GM12878 (cell line): ENCODE results near the gene NXPH2. TPM values are rescaled to one million over a fixed set of nuclear protein-coding genes. Genes with fewer than 3 reads are reported as not detected.

ENCODE experiments used
- ATAC-seq: fragments of 200-7000 bp; cut with Tn5 transposase; 3 replicates; pipeline ENCODE4 v1.9.1; 2020; ENCODE audit warnings: mild to moderate bottlenecking, moderate library complexity
- BruUV-seq: library from RNA; stranded (reverse); fragments of 400-500 nt; replicated peaks from 2 replicates; lab custom pipeline; 2021; lab: Mats Ljungman, UMichigan
- CTCF ChIA-PET: fragments of 300-600 bp; sonication (Branson Sonifier 250); formaldehyde crosslinking; extraction: SDS; loops from one replicate; lab custom pipeline; 2021; ENCODE audit warnings: inconsistent platforms; lab: Yijun Ruan, JAX
- POLR2A ChIA-PET: fragments of 350-600 bp; formaldehyde crosslinking; extraction: SDS; loops from one replicate; lab custom pipeline; 2021; ENCODE audit warnings: inconsistent platforms; lab: Charles Lee
- RAD21 ChIA-PET: fragments of 300-600 bp; sonication (Branson Sonifier 250); formaldehyde crosslinking; loops from one replicate; lab custom pipeline; 2023; ENCODE audit warnings: antibody characterized with exemption; ENCODE audit not compliant: unreplicated experiment; lab: Charles Lee
- SMC1A ChIA-PET: fragments of 300-600 bp; sonication (Branson Sonifier 250); formaldehyde crosslinking; loops from one replicate; lab custom pipeline; 2023; ENCODE audit not compliant: unreplicated experiment, uncharacterized antibody; lab: Charles Lee
- DNase-seq: peaks from one replicate; pipeline ENCODE4 v3.0.0-alpha.2; 2011; ENCODE audit warnings: low read depth, low spot score
- FAIRE-seq: peaks from 3 replicates; lab custom pipeline; 2011; peaks lifted over from hg19 to GRCh38; lab: Jason Lieb, UNC
- H2AFZ ChIP-seq: 2 replicates; pipeline ENCODE4 v1.6.0; 2011; ENCODE audit warnings: low read depth, low read length, control low read depth; ENCODE audit not compliant: control insufficient read depth
- H3K27ac ChIP-seq: 2 replicates; pipeline ENCODE4 v1.5.1; 2011; ENCODE audit warnings: control low read depth; ENCODE audit not compliant: control insufficient read depth, insufficient read depth
- H3K27me3 ChIP-seq, 2 experiments: replicated peaks in 1 of 2; 2 replicates each; pipeline versions ENCODE4 v1.6.0 to v1.6.1; 2011; ENCODE audit warnings: low read length in 1 of 2; ENCODE audit not compliant: control insufficient read depth in 2 of 2, insufficient read depth in 2 of 2
- H3K36me3 ChIP-seq, 2 experiments: 2 replicates each; pipeline ENCODE4 v1.5.1; 2011; ENCODE audit warnings: low read length in 1 of 2; ENCODE audit not compliant: control insufficient read depth in 2 of 2, insufficient read depth in 2 of 2
- H3K4me1 ChIP-seq: 2 replicates; pipeline ENCODE4 v1.6.1; 2011; ENCODE audit warnings: mild to moderate bottlenecking, low read length, moderate library complexity, mixed read lengths; ENCODE audit not compliant: control insufficient read depth, insufficient read depth
- H3K4me2 ChIP-seq: 2 replicates; pipeline ENCODE4 v1.6.0; 2011; ENCODE audit warnings: control low read depth; ENCODE audit not compliant: control insufficient read depth, insufficient read depth
- H3K4me3 ChIP-seq: fragments of 200-600 bp; sonication (generic); 2 replicates; pipeline ENCODE4 v1.5.1; 2016
- H3K79me2 ChIP-seq: 2 replicates; pipeline ENCODE4 v1.6.0; 2011; ENCODE audit warnings: low read length; ENCODE audit not compliant: control insufficient read depth, insufficient read depth
- H3K9ac ChIP-seq: 2 replicates; pipeline ENCODE4 v1.8.0; 2011; ENCODE audit warnings: low read length, control low read depth, mixed read lengths; ENCODE audit not compliant: control insufficient read depth, insufficient read depth
- H3K9me3 ChIP-seq: replicated peaks from 3 replicates; pipeline ENCODE4 v1.5.1; 2011; ENCODE audit warnings: mild to moderate bottlenecking, low read length; ENCODE audit not compliant: control insufficient read depth, insufficient read depth
- H4K20me1 ChIP-seq: 2 replicates; pipeline ENCODE4 v1.6.0; 2011; ENCODE audit not compliant: control insufficient read depth, insufficient read depth
- BCLAF1 ChIP-seq: fragments of 450-650 bp; IDR thresholded peaks from 2 replicates; pipeline ENCODE4 v1.6.1; 2017; ENCODE audit warnings: antibody characterized with exemption, mild to moderate bottlenecking, moderate library complexity
- CEBPZ ChIP-seq: fragments of 150-350 bp; IDR thresholded peaks from 2 replicates; pipeline ENCODE4 v1.6.1; 2016; ENCODE audit warnings: low read depth, low read length
- CHD1 ChIP-seq: IDR thresholded peaks from 2 replicates; pipeline ENCODE4 v1.6.1; 2012; ENCODE audit warnings: low read depth, low read length, improper control_type of control experiment
- CHD4 ChIP-seq: fragments of 200-600 bp; sonication (generic); IDR thresholded peaks from 2 replicates; pipeline ENCODE4 v1.6.1; 2016; ENCODE audit warnings: mild to moderate bottlenecking
- EP300 ChIP-seq, 2 experiments: fragments of 150-350 bp in 1 of 2; IDR thresholded peaks; 2 replicates each; pipeline ENCODE4 v1.6.1; 2011 to 2012; ENCODE audit warnings: low read depth in 2 of 2, low read length in 2 of 2, borderline replicate concordance in 1 of 2, improper control_type of control experiment in 1 of 2, inconsistent platforms in 1 of 2; ENCODE audit not compliant: control insufficient read depth in 1 of 2
- HCFC1 ChIP-seq: fragments of 150-350 bp; IDR thresholded peaks from 2 replicates; pipeline ENCODE4 v1.6.1; 2014; ENCODE audit warnings: low read length
- KAT2A ChIP-seq: conservative IDR thresholded peaks from 2 replicates; pipeline ENCODE4 v1.6.1; 2011; ENCODE audit warnings: low read depth, low read length; ENCODE audit not compliant: control insufficient read depth
- MLLT1 ChIP-seq: fragments of 450-650 bp; IDR thresholded peaks from 2 replicates; pipeline ENCODE4 v1.6.1; 2016; ENCODE audit warnings: mild to moderate bottlenecking
- NRF1 ChIP-seq: conservative IDR thresholded peaks from 2 replicates; pipeline ENCODE4 v1.6.1; 2011; ENCODE audit warnings: mild to moderate bottlenecking, low read depth, low read length, improper control_type of control experiment
- POLR2AphosphoS5 ChIP-seq: IDR thresholded peaks from 2 replicates; pipeline ENCODE4 v1.6.1; 2011; ENCODE audit warnings: mild to moderate bottlenecking, low read length, inconsistent platforms
- RCOR1 ChIP-seq: conservative IDR thresholded peaks from 2 replicates; pipeline ENCODE4 v1.6.1; 2012; ENCODE audit warnings: low read depth, low read length, improper control_type of control experiment
- SREBF1 ChIP-seq: IDR thresholded peaks from 2 replicates; pipeline ENCODE4 v1.6.1; 2012; ENCODE audit warnings: mild to moderate bottlenecking, low read length
- SRF ChIP-seq, 2 experiments: IDR thresholded peaks; 2 replicates each; pipeline ENCODE4 v1.6.1; 2011; ENCODE audit warnings: low read depth in 2 of 2, low read length in 2 of 2, mild to moderate bottlenecking in 1 of 2, moderate library complexity in 1 of 2
- STAT1 ChIP-seq: fragments of 450-650 bp; conservative IDR thresholded peaks from 2 replicates; pipeline ENCODE4 v1.6.1; 2014; ENCODE audit warnings: antibody characterized with exemption, mild to moderate bottlenecking
- STAT3 ChIP-seq: IDR thresholded peaks from 2 replicates; pipeline ENCODE4 v1.6.1; 2011; ENCODE audit warnings: low read depth, low read length, improper control_type of control experiment
- TARDBP ChIP-seq: IDR thresholded peaks from 2 replicates; pipeline ENCODE4 v1.6.1; 2016; ENCODE audit warnings: borderline replicate concordance
- TCF12 ChIP-seq: IDR thresholded peaks from 2 replicates; pipeline ENCODE4 v1.6.1; 2011; ENCODE audit warnings: low read depth, mild to moderate bottlenecking, low read length
- TCF7 ChIP-seq: IDR thresholded peaks from 2 replicates; pipeline ENCODE4 v1.6.1; 2014; ENCODE audit warnings: antibody characterized with exemption, borderline replicate concordance
- ZBED1 ChIP-seq: IDR thresholded peaks from 2 replicates; pipeline ENCODE4 v1.6.1; 2016; ENCODE audit warnings: borderline replicate concordance
- WGBS: methylation state at CpG from one replicate; pipeline ENCODE4 v1.1.6; 2016; ENCODE audit warnings: low lambda C conversion rate; ENCODE audit not compliant: insufficient replicate concordance, insufficient coverage; ENCODE audit errors: missing lambda C conversion rate; 5-methylcytosine and 5-hydroxymethylcytosine counted together
- in situ Hi-C: fragments of 300-500 bp; cut with MboI; formaldehyde crosslinking; loops from 9 replicates; pipeline ENCODE4 v1.14.3; 2018; ENCODE audit warnings: mixed read lengths
- intact Hi-C: fragments of 100-400 bp; cut with micrococcal nuclease; formaldehyde crosslinking; loops from one replicate; pipeline ENCODE4 v1.14.2; 2022; ENCODE audit not compliant: unreplicated experiment
- polyA plus RNA-seq, 11 experiments: library from polyadenylated mRNA; depleted of rRNA in 4 of 11; unstranded in 6 of 11; stranded (reverse) in 5 of 11; fragments of >200 nt; fragmentation: Nextera tagmentation in 4 of 11; fragmentation: Illumina TruSeq in 1 of 11; extraction: Ambion mirVana in 4 of 11; extraction: Trizol in 1 of 11; gene quantifications; 1 replicate in 1 of 11; 2 replicates in 10 of 11; pipeline versions ENCODE4 v1.2.1 to v1.2.3, GENCODE V29; 2011 to 2016; ENCODE audit warnings: inconsistent platforms in 2 of 11, missing spikeins in 2 of 11, low read depth in 1 of 11
- total RNA-seq, 4 experiments: library from RNA; depleted of rRNA in 3 of 4; stranded (reverse); fragments of >200 nt in 3 of 4; fragmentation: Illumina TruSeq in 1 of 4; extraction: Trizol in 1 of 4; gene quantifications; 2 replicates each; pipeline versions ENCODE4 v1.2.1 to v1.2.3, GENCODE V29; 2013 to 2021

NXPH2 gene
- total and polyA plus RNA-seq, 10 of the 15 experiments (the other 5 are each of a cell fraction or from before 2014, with no cell fraction given), result not detected

GRCh38 chr2:138654146-138654545, 126.0 kb downstream of the NXPH2 start:
- Histone ChIP-seq H4K20me1 (no peaks in the 10 kb centered on the region), H2AFZ (no peak overlapping the region), H3K4me2 (no peak overlapping the region), H3K27me3 (no peaks in the 10 kb centered on the region), H3K36me3 (no peaks in the 10 kb centered on the region), H3K27ac (no peak overlapping the region), H3K9me3 (no peaks in the 10 kb centered on the region), H3K79me2 (no peaks in the 10 kb centered on the region), H3K4me3 (no peak overlapping the region), H3K9ac (no peak overlapping the region), H3K4me1 (no peaks in the 10 kb centered on the region)
- SMC1A ChIA-PET, result no interaction called here
- no peak for FAIRE-seq
- in situ Hi-C loops, result no loop called here
- CTCF ChIA-PET, result no interaction called here
- 43% methylated on average over 4 of the region's 4 CpGs for WGBS
- intact Hi-C loops, result no loop called here
- RAD21 ChIA-PET, result no interaction called here
- POLR2A ChIA-PET, result no interaction called here
- no TSS peak for BruUV-seq
- no peak for TF ChIP-seq TCF12
- TF ChIP-seq BCLAF1, result no peak
- TF ChIP-seq SRF (IDR thresholded peaks at IDR 0.05; ENCODE audit: low read depth in 2 of 2, low read length in 2 of 2), result no peak
- no peak for TF ChIP-seq EP300 (IDR thresholded peaks at IDR 0.05; ENCODE audit: borderline replicate concordance in 1 of 2, control insufficient read depth in 1 of 2, low read depth in 2 of 2, low read length in 2 of 2)
- TF ChIP-seq ZBED1, result no peak
- no peak for TF ChIP-seq SREBF1
- no peak for TF ChIP-seq CHD1
- TF ChIP-seq STAT3, result no peak
- no peak for TF ChIP-seq MLLT1
- TF ChIP-seq POLR2AphosphoS5, result no peak
- no peak for TF ChIP-seq TARDBP
- no peak for TF ChIP-seq RCOR1
- TF ChIP-seq CEBPZ, result no peak
- no peak for TF ChIP-seq CHD4
- no peak for TF ChIP-seq TCF7
- TF ChIP-seq STAT1, result no peak
- TF ChIP-seq HCFC1, result no peak
- no peak for TF ChIP-seq KAT2A
- TF ChIP-seq NRF1, result no peak
- no peak for ATAC-seq
- no peak for DNase-seq
